HEK293 (cell line): ENCODE measurements around the gene TCIRG1.

ENCODE experiments used
- CTCF ChIA-PET: fragments of 350-600 bp; formaldehyde crosslinking; extraction: SDS; loops from one replicate; lab custom pipeline; 2021; ENCODE audit warnings: antibody characterized with exemption; lab: Yijun Ruan, JAX
- POLR2A ChIA-PET: fragments of 300-600 bp; formaldehyde crosslinking; extraction: SDS; loops from one replicate; lab custom pipeline; 2020; ENCODE audit warnings: antibody characterized with exemption, inconsistent platforms; lab: Yijun Ruan, JAX
- H3K27ac ChIP-seq: fragments of 200-500 bp; sonication (Bioruptor generic); 2 replicates; pipeline ENCODE4 v1.5.1; 2014; ENCODE audit warnings: low read depth, low read length, control low read depth, inconsistent platforms; ENCODE audit errors: extremely low read depth
- H3K36me3 ChIP-seq, 2 experiments: fragments of 200-500 bp in 1 of 2; sonication (Bioruptor generic) in 1 of 2; 1 replicate in 1 of 2; 2 replicates in 1 of 2; pipeline ENCODE4 v1.5.1; 2014 to 2017; ENCODE audit warnings: inconsistent platforms in 2 of 2, low read length in 2 of 2; ENCODE audit not compliant: control insufficient read depth in 2 of 2, insufficient read depth in 1 of 2
- H3K4me1 ChIP-seq: fragments of 200-500 bp; sonication (Bioruptor generic); 2 replicates; pipeline ENCODE4 v1.5.1; 2014; ENCODE audit warnings: mild to moderate bottlenecking, low read length, inconsistent platforms; ENCODE audit not compliant: control insufficient read depth, insufficient read depth
- H3K4me3 ChIP-seq: 2 replicates; pipeline ENCODE4 v1.5.1; 2011; ENCODE audit warnings: low read depth, mild to moderate bottlenecking, control low read depth, low read length, moderate library complexity
- H3K9me3 ChIP-seq: fragments of 200-500 bp; sonication (Bioruptor generic); 2 replicates; pipeline ENCODE4 v1.5.1; 2014; ENCODE audit warnings: low read depth, low read length, inconsistent platforms; ENCODE audit not compliant: control insufficient read depth, insufficient read depth
- GLI2 ChIP-seq: fragments of 450-650 bp; formaldehyde crosslinking; IDR thresholded peaks from 2 replicates; pipeline ENCODE4; 2017; ENCODE audit warnings: missing biosample characterization, missing genetic modification characterization, low read depth, borderline replicate concordance
- KLF1 ChIP-seq: fragments of 450-650 bp; formaldehyde crosslinking; IDR thresholded peaks from 2 replicates; pipeline ENCODE4 v1.5.1; 2016; ENCODE audit warnings: missing biosample characterization, missing genetic modification characterization
- MEIS1 ChIP-seq: sonication (generic); formaldehyde crosslinking; IDR thresholded peaks from 2 replicates; pipeline ENCODE4 v1.8.1; 2022; ENCODE audit warnings: missing genetic modification reagents, mild to moderate bottlenecking, borderline replicate concordance
- MZF1 ChIP-seq: fragments of 450-650 bp; formaldehyde crosslinking; IDR thresholded peaks from 2 replicates; pipeline ENCODE4 v1.5.1; 2017; ENCODE audit warnings: missing biosample characterization, missing genetic modification characterization, borderline replicate concordance
- ZBTB1 ChIP-seq: fragments of 450-650 bp; formaldehyde crosslinking; IDR thresholded peaks from 2 replicates; pipeline ENCODE4 v1.5.1; 2016; ENCODE audit warnings: missing biosample characterization, missing genetic modification characterization
- ZNF175 ChIP-seq: fragments of 450-650 bp; formaldehyde crosslinking; IDR thresholded peaks from 2 replicates; pipeline ENCODE4 v1.5.1; 2016; ENCODE audit warnings: missing biosample characterization, missing genetic modification characterization
- ZNF211 ChIP-seq: fragments of 450-650 bp; formaldehyde crosslinking; IDR thresholded peaks from 2 replicates; pipeline ENCODE4 v1.5.1; 2016; ENCODE audit warnings: low read depth, missing biosample characterization, missing genetic modification characterization
- ZNF223 ChIP-seq: fragments of 450-650 bp; formaldehyde crosslinking; IDR thresholded peaks from 2 replicates; pipeline ENCODE4 v1.5.1; 2016; ENCODE audit warnings: missing biosample characterization, missing genetic modification characterization
- ZNF239 ChIP-seq: fragments of 450-650 bp; formaldehyde crosslinking; IDR thresholded peaks from 2 replicates; pipeline ENCODE4 v1.5.1; 2016; ENCODE audit warnings: missing biosample characterization, missing genetic modification characterization
- ZNF423 ChIP-seq: fragments of 450-650 bp; formaldehyde crosslinking; IDR thresholded peaks from 2 replicates; pipeline ENCODE4 v1.5.1; 2016; ENCODE audit warnings: missing biosample characterization, missing genetic modification characterization
- ZNF48 ChIP-seq: fragments of 450-650 bp; formaldehyde crosslinking; IDR thresholded peaks from 2 replicates; pipeline ENCODE4 v1.5.1; 2016; ENCODE audit warnings: missing biosample characterization, missing genetic modification characterization
- ZNF548 ChIP-seq: fragments of 450-650 bp; formaldehyde crosslinking; IDR thresholded peaks from 2 replicates; pipeline ENCODE4 v1.5.1; 2016; ENCODE audit warnings: missing biosample characterization, missing genetic modification characterization
- ZNF596 ChIP-seq: fragments of 450-650 bp; IDR thresholded peaks from 2 replicates; pipeline ENCODE4 v1.5.0; 2018; ENCODE audit warnings: missing biosample characterization, mild to moderate bottlenecking, missing genetic modification characterization, moderate library complexity
- ZNF600 ChIP-seq: fragments of 450-650 bp; formaldehyde crosslinking; IDR thresholded peaks from 2 replicates; pipeline ENCODE4 v1.5.1; 2016; ENCODE audit warnings: missing biosample characterization, missing genetic modification characterization
- ZNF747 ChIP-seq: fragments of 450-650 bp; formaldehyde crosslinking; IDR thresholded peaks from 2 replicates; pipeline ENCODE4 v1.5.1; 2016; ENCODE audit warnings: missing biosample characterization, missing genetic modification characterization
- ZNF776 ChIP-seq: fragments of 450-650 bp; formaldehyde crosslinking; IDR thresholded peaks from 2 replicates; pipeline ENCODE4 v1.5.0; 2017; ENCODE audit warnings: missing biosample characterization, missing genetic modification characterization, borderline replicate concordance
- TF ChIP-seq, protein P1 (sequence below): fragments of 450-650 bp; formaldehyde crosslinking; IDR thresholded peaks from 2 replicates; pipeline ENCODE4 v1.5.1; 2016; ENCODE audit warnings: missing biosample characterization, missing genetic modification characterization
- TF ChIP-seq, protein P2 (sequence below): fragments of 450-650 bp; formaldehyde crosslinking; IDR thresholded peaks from 2 replicates; pipeline ENCODE4 v1.5.1; 2016; ENCODE audit warnings: missing biosample characterization, missing genetic modification characterization, borderline replicate concordance
- TF ChIP-seq, protein P3 (sequence below): fragments of 450-650 bp; IDR thresholded peaks from 2 replicates; pipeline ENCODE4 v1.5.1; 2018; ENCODE audit warnings: missing biosample characterization, mild to moderate bottlenecking, missing genetic modification characterization
- TF ChIP-seq, protein P4 (sequence below): fragments of 450-650 bp; formaldehyde crosslinking; IDR thresholded peaks from 2 replicates; pipeline ENCODE4 v1.5.1; 2016; ENCODE audit warnings: missing biosample characterization, missing genetic modification characterization

TCIRG1 gene

DNA sequence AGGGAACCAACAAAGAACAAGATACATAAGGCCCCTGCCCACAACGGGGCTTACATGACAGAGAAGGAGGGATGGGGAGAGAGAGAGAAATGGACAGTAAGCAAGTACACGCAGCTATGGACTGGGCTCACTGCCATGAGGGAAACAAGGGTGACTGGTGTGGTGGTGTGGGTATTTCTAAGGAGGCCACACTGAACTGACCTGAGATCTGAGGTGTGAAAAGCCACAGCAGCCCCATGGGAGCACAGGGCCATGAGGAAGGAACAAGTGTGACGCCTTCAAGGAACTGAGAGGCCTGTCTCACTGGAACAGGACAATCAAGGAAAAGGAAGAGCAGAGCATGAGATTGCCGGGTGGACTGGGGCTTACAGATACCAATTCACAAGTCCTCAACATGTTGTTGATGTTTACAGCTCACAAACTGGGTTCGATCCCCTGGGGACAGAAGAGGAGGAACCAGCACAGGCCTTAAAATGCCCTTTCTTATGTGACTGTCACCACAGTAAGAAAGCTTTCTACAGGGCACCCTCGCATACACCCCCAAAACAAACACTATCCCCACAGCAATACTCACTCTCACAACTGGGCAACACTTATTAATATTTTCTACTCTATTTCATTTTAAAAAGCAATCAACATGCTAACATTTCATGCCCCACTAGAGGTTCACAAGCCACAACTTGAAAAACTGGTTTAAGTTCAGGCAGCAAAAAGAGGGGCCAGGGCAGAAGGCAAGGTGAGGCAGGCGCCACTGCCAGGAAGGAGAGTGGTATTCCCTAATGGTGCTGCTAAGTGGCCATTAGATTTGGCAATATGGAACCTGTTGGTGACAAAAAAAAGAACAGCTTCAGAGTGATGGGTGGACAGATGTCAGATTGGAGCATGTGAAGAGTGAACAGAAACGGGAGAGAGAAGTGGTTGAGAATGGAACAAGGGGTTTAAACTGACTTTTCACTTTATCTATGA lies 39.1 kb downstream of the TCIRG1 start (continued):
- TF ChIP-seq MEIS1 (no peak), ZNF175 (tag by site-specific recombination) (no peak)

DNA sequence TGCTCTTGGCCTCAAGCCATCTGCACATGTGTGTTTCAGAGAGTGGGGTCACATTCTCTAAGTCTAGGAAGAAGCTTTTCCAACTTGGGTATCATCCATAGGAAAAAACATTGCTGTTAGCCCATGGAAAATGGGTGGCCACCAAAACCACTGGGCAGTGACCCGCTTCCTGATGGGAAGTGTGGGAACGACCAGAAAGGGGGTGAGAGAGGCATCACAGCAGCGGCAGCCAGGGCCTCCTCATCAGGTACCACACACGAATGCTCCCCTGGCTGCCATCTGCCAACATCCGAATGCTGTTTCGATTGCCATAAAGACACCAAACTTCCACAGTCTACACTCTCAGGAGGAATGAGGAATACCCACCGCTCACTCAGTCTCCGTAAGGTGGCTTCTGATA lies 42.0 kb downstream of the TCIRG1 start:
- ChIA-PET POLR2A (no interaction called here), CTCF (no interaction called here)
- peaks cover 0 to 38% of the 10 kb centered on the region in 2 experiments; a peak in 1 of 3 replicates for H3K36me3 ChIP-seq

More for the DNA sequence above, 42.0 kb downstream of the TCIRG1 start:
- Histone ChIP-seq H3K27ac (no peak overlapping the region), H3K9me3 (no peaks in the 10 kb centered on the region), H3K4me3 (no peak overlapping the region), H3K4me1 (peaks cover 8% of the 10 kb centered on the region; the same call in 1 of the 2 replicates)
- TF ChIP-seq ZNF48 = no peak
- TF ChIP-seq MZF1 = no peak
- TF ChIP-seq ZNF548 (tag by site-specific recombination) = no peak
- TF ChIP-seq, protein P1, sequence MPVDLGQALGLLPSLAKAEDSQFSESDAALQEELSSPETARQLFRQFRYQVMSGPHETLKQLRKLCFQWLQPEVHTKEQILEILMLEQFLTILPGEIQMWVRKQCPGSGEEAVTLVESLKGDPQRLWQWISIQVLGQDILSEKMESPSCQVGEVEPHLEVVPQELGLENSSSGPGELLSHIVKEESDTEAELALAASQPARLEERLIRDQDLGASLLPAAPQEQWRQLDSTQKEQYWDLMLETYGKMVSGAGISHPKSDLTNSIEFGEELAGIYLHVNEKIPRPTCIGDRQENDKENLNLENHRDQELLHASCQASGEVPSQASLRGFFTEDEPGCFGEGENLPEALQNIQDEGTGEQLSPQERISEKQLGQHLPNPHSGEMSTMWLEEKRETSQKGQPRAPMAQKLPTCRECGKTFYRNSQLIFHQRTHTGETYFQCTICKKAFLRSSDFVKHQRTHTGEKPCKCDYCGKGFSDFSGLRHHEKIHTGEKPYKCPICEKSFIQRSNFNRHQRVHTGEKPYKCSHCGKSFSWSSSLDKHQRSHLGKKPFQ (tag by site-specific recombination) = no peak
- TF ChIP-seq ZNF600 (tag by site-specific recombination) = no peak
- TF ChIP-seq, protein P2, sequence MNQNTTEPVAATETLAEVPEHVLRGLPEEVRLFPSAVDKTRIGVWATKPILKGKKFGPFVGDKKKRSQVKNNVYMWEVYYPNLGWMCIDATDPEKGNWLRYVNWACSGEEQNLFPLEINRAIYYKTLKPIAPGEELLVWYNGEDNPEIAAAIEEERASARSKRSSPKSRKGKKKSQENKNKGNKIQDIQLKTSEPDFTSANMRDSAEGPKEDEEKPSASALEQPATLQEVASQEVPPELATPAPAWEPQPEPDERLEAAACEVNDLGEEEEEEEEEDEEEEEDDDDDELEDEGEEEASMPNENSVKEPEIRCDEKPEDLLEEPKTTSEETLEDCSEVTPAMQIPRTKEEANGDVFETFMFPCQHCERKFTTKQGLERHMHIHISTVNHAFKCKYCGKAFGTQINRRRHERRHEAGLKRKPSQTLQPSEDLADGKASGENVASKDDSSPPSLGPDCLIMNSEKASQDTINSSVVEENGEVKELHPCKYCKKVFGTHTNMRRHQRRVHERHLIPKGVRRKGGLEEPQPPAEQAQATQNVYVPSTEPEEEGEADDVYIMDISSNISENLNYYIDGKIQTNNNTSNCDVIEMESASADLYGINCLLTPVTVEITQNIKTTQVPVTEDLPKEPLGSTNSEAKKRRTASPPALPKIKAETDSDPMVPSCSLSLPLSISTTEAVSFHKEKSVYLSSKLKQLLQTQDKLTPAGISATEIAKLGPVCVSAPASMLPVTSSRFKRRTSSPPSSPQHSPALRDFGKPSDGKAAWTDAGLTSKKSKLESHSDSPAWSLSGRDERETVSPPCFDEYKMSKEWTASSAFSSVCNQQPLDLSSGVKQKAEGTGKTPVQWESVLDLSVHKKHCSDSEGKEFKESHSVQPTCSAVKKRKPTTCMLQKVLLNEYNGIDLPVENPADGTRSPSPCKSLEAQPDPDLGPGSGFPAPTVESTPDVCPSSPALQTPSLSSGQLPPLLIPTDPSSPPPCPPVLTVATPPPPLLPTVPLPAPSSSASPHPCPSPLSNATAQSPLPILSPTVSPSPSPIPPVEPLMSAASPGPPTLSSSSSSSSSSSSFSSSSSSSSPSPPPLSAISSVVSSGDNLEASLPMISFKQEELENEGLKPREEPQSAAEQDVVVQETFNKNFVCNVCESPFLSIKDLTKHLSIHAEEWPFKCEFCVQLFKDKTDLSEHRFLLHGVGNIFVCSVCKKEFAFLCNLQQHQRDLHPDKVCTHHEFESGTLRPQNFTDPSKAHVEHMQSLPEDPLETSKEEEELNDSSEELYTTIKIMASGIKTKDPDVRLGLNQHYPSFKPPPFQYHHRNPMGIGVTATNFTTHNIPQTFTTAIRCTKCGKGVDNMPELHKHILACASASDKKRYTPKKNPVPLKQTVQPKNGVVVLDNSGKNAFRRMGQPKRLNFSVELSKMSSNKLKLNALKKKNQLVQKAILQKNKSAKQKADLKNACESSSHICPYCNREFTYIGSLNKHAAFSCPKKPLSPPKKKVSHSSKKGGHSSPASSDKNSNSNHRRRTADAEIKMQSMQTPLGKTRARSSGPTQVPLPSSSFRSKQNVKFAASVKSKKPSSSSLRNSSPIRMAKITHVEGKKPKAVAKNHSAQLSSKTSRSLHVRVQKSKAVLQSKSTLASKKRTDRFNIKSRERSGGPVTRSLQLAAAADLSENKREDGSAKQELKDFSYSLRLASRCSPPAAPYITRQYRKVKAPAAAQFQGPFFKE (tag by site-specific recombination) = no peak
- TF ChIP-seq ZNF596 (tag by site-specific recombination) = no peak
- no peak for TF ChIP-seq ZNF239 (tag by site-specific recombination)
- TF ChIP-seq, protein P3, sequence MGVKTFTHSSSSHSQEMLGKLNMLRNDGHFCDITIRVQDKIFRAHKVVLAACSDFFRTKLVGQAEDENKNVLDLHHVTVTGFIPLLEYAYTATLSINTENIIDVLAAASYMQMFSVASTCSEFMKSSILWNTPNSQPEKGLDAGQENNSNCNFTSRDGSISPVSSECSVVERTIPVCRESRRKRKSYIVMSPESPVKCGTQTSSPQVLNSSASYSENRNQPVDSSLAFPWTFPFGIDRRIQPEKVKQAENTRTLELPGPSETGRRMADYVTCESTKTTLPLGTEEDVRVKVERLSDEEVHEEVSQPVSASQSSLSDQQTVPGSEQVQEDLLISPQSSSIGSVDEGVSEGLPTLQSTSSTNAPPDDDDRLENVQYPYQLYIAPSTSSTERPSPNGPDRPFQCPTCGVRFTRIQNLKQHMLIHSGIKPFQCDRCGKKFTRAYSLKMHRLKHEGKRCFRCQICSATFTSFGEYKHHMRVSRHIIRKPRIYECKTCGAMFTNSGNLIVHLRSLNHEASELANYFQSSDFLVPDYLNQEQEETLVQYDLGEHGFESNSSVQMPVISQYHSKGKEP (tag by site-specific recombination) = no peak
- no peak for TF ChIP-seq ZBTB1 (tag by site-specific recombination)
- no peak for TF ChIP-seq ZNF747
- TF ChIP-seq, protein P4, sequence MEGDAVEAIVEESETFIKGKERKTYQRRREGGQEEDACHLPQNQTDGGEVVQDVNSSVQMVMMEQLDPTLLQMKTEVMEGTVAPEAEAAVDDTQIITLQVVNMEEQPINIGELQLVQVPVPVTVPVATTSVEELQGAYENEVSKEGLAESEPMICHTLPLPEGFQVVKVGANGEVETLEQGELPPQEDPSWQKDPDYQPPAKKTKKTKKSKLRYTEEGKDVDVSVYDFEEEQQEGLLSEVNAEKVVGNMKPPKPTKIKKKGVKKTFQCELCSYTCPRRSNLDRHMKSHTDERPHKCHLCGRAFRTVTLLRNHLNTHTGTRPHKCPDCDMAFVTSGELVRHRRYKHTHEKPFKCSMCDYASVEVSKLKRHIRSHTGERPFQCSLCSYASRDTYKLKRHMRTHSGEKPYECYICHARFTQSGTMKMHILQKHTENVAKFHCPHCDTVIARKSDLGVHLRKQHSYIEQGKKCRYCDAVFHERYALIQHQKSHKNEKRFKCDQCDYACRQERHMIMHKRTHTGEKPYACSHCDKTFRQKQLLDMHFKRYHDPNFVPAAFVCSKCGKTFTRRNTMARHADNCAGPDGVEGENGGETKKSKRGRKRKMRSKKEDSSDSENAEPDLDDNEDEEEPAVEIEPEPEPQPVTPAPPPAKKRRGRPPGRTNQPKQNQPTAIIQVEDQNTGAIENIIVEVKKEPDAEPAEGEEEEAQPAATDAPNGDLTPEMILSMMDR (tag by site-specific recombination) = no peak
- no peak for TF ChIP-seq ZNF776
- TF ChIP-seq ZNF211 (tag by site-specific recombination) = no peak
- TF ChIP-seq GLI2 (tag by site-specific recombination) = no peak
- TF ChIP-seq KLF1 (tag by site-specific recombination) = no peak
- no peak for TF ChIP-seq ZNF223
- TF ChIP-seq ZNF423 (tag by site-specific recombination) = no peak
